Heart left ventricle (tissue), 16 donors: ENCODE data around the gene VMAC. TPM values are rescaled to one million over a fixed set of nuclear protein-coding genes. Genes with fewer than 3 reads are reported as not detected.

ENCODE experiments used
- ATAC-seq, 4 donors: fragments of 200-7000 bp; cut with Tn5 transposase; one replicate each; pipeline ENCODE4 v1.9.1; 2020 to 2022; ENCODE audit warnings: moderate library complexity in 4 of 4, mild to moderate bottlenecking in 3 of 4, moderate number of reproducible peaks in 1 of 4
- DNase-seq, 5 donors: peaks; one replicate each; pipeline ENCODE4 v3.0.0-alpha.2; 2020
- H3K27ac ChIP-seq, 12 donors: fragments of 200-600 bp; sonication (generic) in 4 of 12; one replicate each; pipeline versions ENCODE4 v1.5.0 to v1.8.0; 2016 to 2022; ENCODE audit warnings: mild to moderate bottlenecking in 2 of 12
- H3K27me3 ChIP-seq, 9 donors: fragments of 200-600 bp; sonication (generic) in 2 of 9; one replicate each; pipeline versions ENCODE4 v1.5.1 to v1.8.0; 2016 to 2022; ENCODE audit warnings: mild to moderate bottlenecking in 3 of 9
- H3K36me3 ChIP-seq, 9 donors: fragments of 200-600 bp; sonication (generic) in 2 of 9; one replicate each; pipeline versions ENCODE4 v1.5.0 to v1.8.0; 2018 to 2022; ENCODE audit warnings: mild to moderate bottlenecking in 2 of 9
- H3K4me1 ChIP-seq, 12 donors: fragments of 200-600 bp; sonication (generic) in 4 of 12; one replicate each; pipeline versions ENCODE4 v1.5.0 to v1.8.0; 2016 to 2022; ENCODE audit warnings: mild to moderate bottlenecking in 3 of 12
- H3K4me3 ChIP-seq, 12 donors: fragments of 200-600 bp; sonication (generic) in 4 of 12; one replicate each; pipeline versions ENCODE4 v1.5.0 to v1.8.0; 2017 to 2022; ENCODE audit warnings: mild to moderate bottlenecking in 9 of 12, moderate library complexity in 4 of 12
- H3K9me3 ChIP-seq, 12 donors: fragments of 200-600 bp; sonication (generic) in 4 of 12; one replicate each; pipeline versions ENCODE4 v1.5.0 to v1.8.0; 2016 to 2022; ENCODE audit warnings: mild to moderate bottlenecking in 1 of 12
- CTCF ChIP-seq, 12 donors: fragments of 200-600 bp; sonication (generic) in 4 of 12; IDR thresholded peaks; one replicate each; pipeline versions ENCODE4 v1.5.0 to v1.8.0; 2018 to 2022; ENCODE audit warnings: antibody characterized with exemption in 12 of 12, mild to moderate bottlenecking in 5 of 12
- POLR2A ChIP-seq, 2 donors: fragments of 450-650 bp; IDR thresholded peaks; one replicate each; pipeline ENCODE4 v1.6.1; 2017; ENCODE audit warnings: antibody characterized with exemption in 2 of 2, mild to moderate bottlenecking in 2 of 2, moderate library complexity in 2 of 2
- WGBS, 4 donors: extraction: QIAGEN DNeasy Blood & Tissue Kit in 2 of 4; methylation state at CpG; one replicate each; pipeline versions ENCODE4 v1.1.5 to v1.1.7; 2013 to 2018; 5-methylcytosine and 5-hydroxymethylcytosine counted together
- intact Hi-C, 10 donors: fragments of 100-400 bp; cut with DNase I; formaldehyde crosslinking; loops; one replicate each; pipeline versions ENCODE4 v1.11.1 to v1.14.2; 2022
- polyA plus RNA-seq, 2 donors: library from polyadenylated mRNA; stranded (reverse); fragments of 200-250 nt; gene quantifications; one replicate each; pipeline ENCODE4 v1.2.3, GENCODE V29; 2013
- total RNA-seq, 9 donors: library from RNA; depleted of rRNA in 2 of 9; stranded (reverse); fragments of >200 nt in 2 of 9; fragmentation: NEBNext Ultra II Directional in 3 of 9; extraction: Animal tissue kit (Norgen Biotek cat#: 25700) in 3 of 9; gene quantifications; one replicate each; pipeline versions ENCODE4 v1.1.0 to v1.2.4, GENCODE V29; 2016 to 2023
- donor health status: ischemic (EF 13 %, LVEDD 7.1; RV severe dilation, severe dysfunction).
- donor health status: healthy with polysubstance abuse.
- donor health status: DM: no; HTN: yes; CAD: no.
- donor health status: DM: no; HTN: no; CAD: no.
- donor health status: ischemic (EF 25% LVEDD 6.9; RV normal size, moderate dysfunction).
- donor health status: ischemic (EF 25% LVEDD 5.7; RV mildly dilated, moderate dysfunction).
- donor health status: healthy.
- donor health status: DM: yes; HTN: yes; CAD: no.
- donor health status: ischemic (EF 35%, LVEDD 5.7; RV mildly dilated, moderate dysfunction).
- donor health status: nonischemic (EF 11% LVEDD 7.7; RV severe dilation, severe dysfunction).
- donor health status: DM: yes; HTN: yes; CAD: no.
- donor health status: PGD.
- donor health status: ischemic (EF 29% LVEDD 5.4; RV normal size, mild dysfunction).
- donor health status: nonischemic (EF 23%, LVEDD 6.1; RV moderate dilation, normal function).

Gene VMAC
- total and polyA plus RNA-seq, 11 donors: 1.3 to 3.9 (median 2.3) TPM

GRCh38 chr19:5877427-5877826, 27.2 kb upstream of the VMAC start:
- WGBS, 4 donors: 75 to 88% (median 83%) methylated on average over 6 to 8 of the region's 8 CpGs
- DNase-seq (no peak), ATAC-seq (no peak)
- H3K27ac ChIP-seq: peak overlapping the region in 1 of 12 donors; percentile 13
- peaks cover 0 to 12% (median 0%) of the 10 kb centered on the region in 9 donors for H3K27me3 ChIP-seq
- no peaks in the 10 kb centered on the region for H3K9me3 ChIP-seq
- TF ChIP-seq POLR2A (IDR thresholded peaks at IDR 0.05) (no peak), CTCF (IDR thresholded peaks at IDR 0.05) (no peak)
- H3K4me1 ChIP-seq: peaks cover 0 to 14% (median 9%) of the 10 kb centered on the region in 12 donors
- H3K36me3 ChIP-seq: no peaks in the 10 kb centered on the region
- H3K4me3 ChIP-seq: no peak overlapping the region
- intact Hi-C loops: loop anchor here in 2 of 10 donors (5.0 kb wide), 2 partner anchors 45 to 50 kb away; no protein-coding TSS in a partner anchor

GRCh38 chr19:5877882-5878281, 26.8 kb upstream of the VMAC start:
- H3K4me1 ChIP-seq: peaks cover 0 to 14% (median 9%) of the 10 kb centered on the region in 12 donors
- DNase-seq (no peak), ATAC-seq (no peak)
- WGBS, 4 donors: 64 to 85% (median 80%) methylated on average over 7 to 9 of the region's 9 CpGs
- H3K4me3 ChIP-seq: no peak overlapping the region
- no peak for TF ChIP-seq CTCF (IDR thresholded peaks at IDR 0.05)
- no peak for TF ChIP-seq POLR2A (IDR thresholded peaks at IDR 0.05)
- H3K27ac ChIP-seq: peak overlapping the region in 1 of 12 donors; percentile 13
- H3K9me3 ChIP-seq: no peaks in the 10 kb centered on the region
- intact Hi-C loops: loop anchor here in 2 of 10 donors (5.0 kb wide), 2 partner anchors 46 to 51 kb away; no protein-coding TSS in a partner anchor
- H3K27me3 ChIP-seq: peaks cover 0 to 12% (median 0%) of the 10 kb centered on the region in 9 donors
- no peaks in the 10 kb centered on the region for H3K36me3 ChIP-seq

DNA sequence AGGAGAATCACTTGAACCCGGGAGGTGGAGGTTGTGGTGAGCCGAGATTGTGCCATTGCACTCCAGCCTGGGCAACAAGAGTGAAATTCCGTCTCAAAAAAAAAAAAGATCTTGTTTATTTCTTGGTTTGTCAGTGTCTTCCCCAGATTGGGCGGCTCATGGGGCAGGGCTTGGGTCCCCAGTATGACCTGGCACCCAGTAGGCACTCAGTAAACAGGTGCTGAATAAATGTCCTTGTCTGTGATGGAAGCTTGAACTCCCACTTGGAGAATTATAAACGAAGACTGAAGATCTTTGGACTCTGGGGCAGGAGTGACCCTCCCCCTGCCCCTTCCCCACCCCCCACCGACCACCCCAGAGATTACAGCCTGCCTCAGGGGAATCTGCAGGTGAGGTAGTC, 24.5 kb upstream of the VMAC start:
- peaks cover 0 to 12% (median 0%) of the 10 kb centered on the region in 9 donors for H3K27me3 ChIP-seq
- peak in 1 of 4 donors; percentile 5 for ATAC-seq
- no peak for DNase-seq
- H3K4me1 ChIP-seq: peaks cover 0 to 14% (median 9%) of the 10 kb centered on the region in 12 donors
- WGBS, 4 donors: 43 to 51% (median 46%) methylated on average over 6 of the region's 6 CpGs
- no peak overlapping the region for H3K4me3 ChIP-seq
- H3K9me3 ChIP-seq: no peaks in the 10 kb centered on the region
- no peak for TF ChIP-seq CTCF (IDR thresholded peaks at IDR 0.05)
- no peak for TF ChIP-seq POLR2A (IDR thresholded peaks at IDR 0.05)
- H3K27ac ChIP-seq: peak overlapping the region in 7 of 12 donors; percentile 32 to 80 (median 69)
- intact Hi-C loops: no loop called here
- no peaks in the 10 kb centered on the region for H3K36me3 ChIP-seq

DNA sequence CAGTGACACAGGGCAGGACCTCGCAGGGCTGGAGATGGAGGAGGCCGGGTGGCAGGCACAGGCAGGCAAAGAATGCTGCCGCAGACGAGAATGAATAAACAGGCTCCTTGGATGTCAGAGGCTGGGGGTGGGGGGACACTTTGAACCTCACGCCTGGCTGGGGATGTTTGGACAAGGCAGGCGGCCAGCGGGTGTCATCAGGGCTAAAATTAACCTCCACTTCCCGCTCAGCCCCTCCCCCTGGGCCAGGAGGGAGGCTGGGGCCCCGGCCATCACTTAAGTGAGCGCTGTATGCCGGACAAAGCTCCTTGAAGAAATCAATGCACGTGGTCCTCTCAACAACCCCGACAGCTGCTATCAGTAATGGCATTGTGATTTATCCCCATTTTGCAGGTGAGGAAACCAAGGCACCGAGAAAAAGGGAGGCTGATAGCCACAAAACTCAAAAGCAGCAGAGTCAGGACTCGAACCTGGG, 24.0 kb upstream of the VMAC start:
- Histone ChIP-seq H3K4me1 (peaks cover 0 to 14% (median 9%) of the 10 kb centered on the region in 12 donors), H3K4me3 (no peak overlapping the region)
- no peak for TF ChIP-seq CTCF (IDR thresholded peaks at IDR 0.05)

More for the DNA sequence above, 24.0 kb upstream of the VMAC start:
- H3K27ac ChIP-seq: peak overlapping the region in 8 of 12 donors; percentile 20 to 80 (median 68)
- H3K9me3 ChIP-seq: no peaks in the 10 kb centered on the region
- DNase-seq (peak; percentile 77 to 89 (median 81)), ATAC-seq (peak; percentile 89 to 98 (median 92))
- H3K27me3 ChIP-seq: peaks cover 0 to 12% (median 0%) of the 10 kb centered on the region in 9 donors
- WGBS, 4 donors: 9 to 12% (median 10%) methylated on average over 8 to 15 of the region's 15 CpGs
- intact Hi-C loops: no loop called here
- no peaks in the 10 kb centered on the region for H3K36me3 ChIP-seq
